OCI-LY7 (cell line): ENCODE data around the gene CIB1. TPM values are rescaled to one million over a fixed set of nuclear protein-coding genes. Genes with fewer than 3 reads are reported as not detected.
A peak's percentile ranks its signal among the peaks of the same experiment; 100 is the strongest.

ENCODE experiments used
- BruUV-seq: library from RNA; stranded (reverse); fragments of 400-500 nt; replicated peaks from 2 replicates; lab custom pipeline; 2021; lab: Mats Ljungman, UMichigan
- CTCF ChIA-PET: fragments of 300-600 bp; sonication (Branson Sonifier 250); formaldehyde crosslinking; loops from one replicate; lab custom pipeline; 2022; ENCODE audit warnings: antibody characterized with exemption; ENCODE audit not compliant: unreplicated experiment; lab: Charles Lee
- POLR2A ChIA-PET: fragments of 300-600 bp; sonication (Branson Sonifier 250); formaldehyde crosslinking; loops from one replicate; lab custom pipeline; 2022; ENCODE audit warnings: antibody characterized with exemption; lab: Charles Lee
- DNase-seq: peaks from one replicate; pipeline ENCODE4 v3.0.0-alpha.2; 2015; ENCODE audit warnings: low spot score
- H2AFZ ChIP-seq: fragments of 200-600 bp; sonication (generic), shearing (Covaris generic); 2 replicates; pipeline ENCODE4 v1.6.1; 2014; ENCODE audit warnings: mild to moderate bottlenecking, antibody characterized with exemption, low read length, moderate library complexity
- H3K27ac ChIP-seq: fragments of 200-600 bp; sonication (generic); 2 replicates; pipeline ENCODE4 v1.5.1; 2014; ENCODE audit warnings: mixed run types, low read depth, mild to moderate bottlenecking, moderate library complexity, low read length, inconsistent platforms; ENCODE audit not compliant: poor library complexity, severe bottlenecking
- H3K36me3 ChIP-seq: fragments of 200-600 bp; sonication (generic); 2 replicates; pipeline ENCODE4 v1.6.1; 2014; ENCODE audit warnings: mild to moderate bottlenecking, antibody characterized with exemption, low read length, moderate library complexity, mixed read lengths; ENCODE audit not compliant: insufficient read depth
- H3K4me1 ChIP-seq: fragments of 200-600 bp; sonication (generic); 2 replicates; pipeline ENCODE4 v1.5.1; 2014; ENCODE audit warnings: mild to moderate bottlenecking, low read length; ENCODE audit not compliant: insufficient read depth, poor library complexity, severe bottlenecking
- H3K4me2 ChIP-seq: fragments of 200-600 bp; sonication (generic); 2 replicates; pipeline ENCODE4 v1.6.1; 2014; ENCODE audit warnings: mild to moderate bottlenecking, low read length
- H3K4me3 ChIP-seq: fragments of 200-600 bp; sonication (generic); 2 replicates; pipeline ENCODE4 v1.5.1; 2014; ENCODE audit warnings: mild to moderate bottlenecking, low read depth, low read length; ENCODE audit not compliant: poor library complexity, severe bottlenecking
- H3K79me2 ChIP-seq: fragments of 200-600 bp; sonication (generic); 2 replicates; pipeline ENCODE4 v1.6.1; 2016; ENCODE audit warnings: low read depth, mild to moderate bottlenecking, low read length, moderate library complexity, mixed read lengths; ENCODE audit not compliant: insufficient read depth
- H3K9me2 ChIP-seq: fragments of 200-600 bp; sonication (generic); 2 replicates; pipeline ENCODE4 v1.6.1; 2016; ENCODE audit warnings: mild to moderate bottlenecking, low read length, mixed read lengths; ENCODE audit not compliant: insufficient read depth
- H3K9me3 ChIP-seq: fragments of 200-600 bp; sonication (generic); 2 replicates; pipeline ENCODE4 v1.6.1; 2014; ENCODE audit warnings: mild to moderate bottlenecking, mixed run types, low read length, mixed read lengths
- H4K20me1 ChIP-seq: fragments of 200-600 bp; sonication (generic); 2 replicates; pipeline ENCODE4 v1.6.1; 2014; ENCODE audit warnings: mild to moderate bottlenecking, antibody characterized with exemption, low read length, moderate library complexity, mixed read lengths; ENCODE audit not compliant: insufficient read depth
- CTCF ChIP-seq: fragments of 200-600 bp; sonication (generic); conservative IDR thresholded peaks from 2 replicates; pipeline ENCODE4 v1.5.1; 2014; ENCODE audit warnings: mild to moderate bottlenecking, antibody characterized with exemption, low read length, moderate library complexity, mixed read lengths
- EZH2phosphoT487 ChIP-seq: fragments of 200-600 bp; sonication (generic); IDR thresholded peaks from 2 replicates; pipeline ENCODE4 v1.6.1; 2018; ENCODE audit warnings: low read depth, borderline replicate concordance, mild to moderate bottlenecking, mixed run types, antibody characterized with exemption, low read length, moderate library complexity, mixed read lengths
- intact Hi-C: fragments of 100-400 bp; cut with micrococcal nuclease; formaldehyde crosslinking; loops from one replicate; pipeline ENCODE4 v1.10.0; 2022; ENCODE audit not compliant: unreplicated experiment
- total RNA-seq, 2 experiments: library from RNA; depleted of rRNA in 1 of 2; stranded (reverse); fragments of >200 nt in 1 of 2; shearing (Covaris generic) in 1 of 2; gene quantifications; 2 replicates each; pipeline ENCODE4 v1.2.3, GENCODE V29; 2014 to 2022

CIB1 gene
- total RNA-seq, 2 experiments from 2014 or later: 52.8 to 54.5 TPM

GRCh38 chr15:90190606-90191343 is 43.0 kb downstream of the CIB1 start:
- peak overlapping the region; percentile 53 for H3K4me3 ChIP-seq
- no peaks in the 10 kb centered on the region for H3K36me3 ChIP-seq
- H3K9me3 ChIP-seq: no peaks in the 10 kb centered on the region
- TF ChIP-seq EZH2phosphoT487: no peak
- no peak for TF ChIP-seq CTCF
- H3K9me2 ChIP-seq: no peaks in the 10 kb centered on the region
- peak overlapping the region; percentile 74 for H3K4me2 ChIP-seq
- peaks cover 65% of the 10 kb centered on the region for H3K4me1 ChIP-seq
- intact Hi-C loops: loop anchor here (2.0 to 5.0 kb wide), 3 partner anchors 42 to 88 kb away; partner anchors contain the start of genes CIB1, IDH2 and NGRN
- no TSS peak for BruUV-seq
- CTCF ChIA-PET: interaction anchor here (1.6 kb wide), 1 partner anchor 10 kb away, joined by 5 read pairs; no protein-coding TSS in a partner anchor
- H2AFZ ChIP-seq: peak overlapping the region; percentile 58; the same call in 1 of the 2 replicates
- H3K79me2 ChIP-seq: no peaks in the 10 kb centered on the region
- peak; percentile 80 for DNase-seq
- H3K27ac ChIP-seq: peak overlapping the region; percentile 79
- no peaks in the 10 kb centered on the region for H4K20me1 ChIP-seq
- POLR2A ChIA-PET: interaction anchor here (0.6 to 5.1 kb wide), 7 partner anchors 9 to 745 kb away, joined by 3 to 73 read pairs (median 5); partner anchors contain the start of genes CIB1, GDPGP1 and SEMA4B

GRCh38 chr15:90189781-90190467 is 43.8 kb downstream of the CIB1 start:
- no TSS peak for BruUV-seq
- ChIA-PET POLR2A (interaction anchor here (0.6 to 5.1 kb wide), 7 partner anchors 11 to 293 kb away, joined by 3 to 73 read pairs (median 4); partner anchors contain the start of genes CIB1, GDPGP1 and SEMA4B), CTCF (interaction anchor here (1.6 kb wide), 1 partner anchor 11 kb away, joined by 5 read pairs; no protein-coding TSS in a partner anchor)
- peak overlapping the region; percentile 79 for H3K27ac ChIP-seq
- H2AFZ ChIP-seq: peak overlapping the region; percentile 58; the same call in 1 of the 2 replicates
- H3K4me1 ChIP-seq: peaks cover 64% of the 10 kb centered on the region
- no peaks in the 10 kb centered on the region for H3K9me3 ChIP-seq
- no peaks in the 10 kb centered on the region for H3K9me2 ChIP-seq
- peak overlapping the region; percentile 74 for H3K4me2 ChIP-seq
- intact Hi-C loops: loop anchor here (2.0 to 5.0 kb wide), 3 partner anchors 43 to 88 kb away; partner anchors contain the start of genes CIB1, IDH2 and NGRN
- no peaks in the 10 kb centered on the region for H3K79me2 ChIP-seq
- no peaks in the 10 kb centered on the region for H3K36me3 ChIP-seq
- TF ChIP-seq EZH2phosphoT487: no peak
- TF ChIP-seq CTCF: no peak
- H3K4me3 ChIP-seq: no peak overlapping the region
- no peaks in the 10 kb centered on the region for H4K20me1 ChIP-seq
- no peak for DNase-seq
